Transverse colon (tissue), 3 donors: ENCODE data around the gene SNAP91.
"Not testable (repeated sequence)": the region's sequence is repeated elsewhere in the genome, so short reads cannot be mapped to it uniquely, and the experiment has no call there.

Source experiments
- EP300 ChIP-seq: sonication (generic); formaldehyde crosslinking; IDR thresholded peaks from one replicate; pipeline ENCODE4 v1.6.1; 2017; ENCODE audit warnings: antibody characterized with exemption, low read depth
- POLR2A ChIP-seq: fragments of 450-650 bp; IDR thresholded peaks from one replicate; pipeline ENCODE4 v1.6.1; 2016; ENCODE audit warnings: antibody characterized with exemption, mild to moderate bottlenecking, moderate library complexity
- TF ChIP-seq, protein P1 (sequence below), 5 experiments: fragments of 200-600 bp in 3 of 5; fragments of 450-650 bp in 2 of 5; sonication (generic) in 3 of 5; IDR thresholded peaks; 1 replicate in 2 of 5; 2 replicates in 3 of 5; pipeline ENCODE4 v1.5.1; 2016 to 2017; ENCODE audit warnings: antibody characterized with exemption in 5 of 5, inconsistent platforms in 3 of 5, mild to moderate bottlenecking in 2 of 5, moderate library complexity in 1 of 5

GRCh38 chr6:83752375-83752774 lies 43.5 kb upstream of the SNAP91 start:
- TF ChIP-seq, protein P1, sequence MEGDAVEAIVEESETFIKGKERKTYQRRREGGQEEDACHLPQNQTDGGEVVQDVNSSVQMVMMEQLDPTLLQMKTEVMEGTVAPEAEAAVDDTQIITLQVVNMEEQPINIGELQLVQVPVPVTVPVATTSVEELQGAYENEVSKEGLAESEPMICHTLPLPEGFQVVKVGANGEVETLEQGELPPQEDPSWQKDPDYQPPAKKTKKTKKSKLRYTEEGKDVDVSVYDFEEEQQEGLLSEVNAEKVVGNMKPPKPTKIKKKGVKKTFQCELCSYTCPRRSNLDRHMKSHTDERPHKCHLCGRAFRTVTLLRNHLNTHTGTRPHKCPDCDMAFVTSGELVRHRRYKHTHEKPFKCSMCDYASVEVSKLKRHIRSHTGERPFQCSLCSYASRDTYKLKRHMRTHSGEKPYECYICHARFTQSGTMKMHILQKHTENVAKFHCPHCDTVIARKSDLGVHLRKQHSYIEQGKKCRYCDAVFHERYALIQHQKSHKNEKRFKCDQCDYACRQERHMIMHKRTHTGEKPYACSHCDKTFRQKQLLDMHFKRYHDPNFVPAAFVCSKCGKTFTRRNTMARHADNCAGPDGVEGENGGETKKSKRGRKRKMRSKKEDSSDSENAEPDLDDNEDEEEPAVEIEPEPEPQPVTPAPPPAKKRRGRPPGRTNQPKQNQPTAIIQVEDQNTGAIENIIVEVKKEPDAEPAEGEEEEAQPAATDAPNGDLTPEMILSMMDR (IDR thresholded peaks at IDR 0.05), result not testable (repeated sequence)
- not testable (repeated sequence) for TF ChIP-seq POLR2A, EP300
